Subcutaneous abdominal adipose tissue (tissue), 5 donors: ENCODE data around the gene NUP210.
"Not testable (repeated sequence)": the region's sequence is repeated elsewhere in the genome, so short reads cannot be mapped to it uniquely, and the experiment has no call there.

ENCODE experiments used
- H3K27ac ChIP-seq: one replicate; pipeline ENCODE4 v1.7.0; 2013; ENCODE audit warnings: low read depth, mild to moderate bottlenecking, inconsistent platforms, low read length, moderate library complexity
- H3K27me3 ChIP-seq, 5 donors: one replicate each; pipeline ENCODE4 v1.7.0; 2013; ENCODE audit warnings: low read length in 5 of 5, inconsistent platforms in 1 of 5; ENCODE audit not compliant: control insufficient read depth in 5 of 5, insufficient read depth in 4 of 5
- H3K36me3 ChIP-seq, 5 donors: one replicate each; pipeline ENCODE4 v1.7.0; 2013; ENCODE audit warnings: low read length in 5 of 5; ENCODE audit not compliant: control insufficient read depth in 5 of 5, insufficient read depth in 5 of 5
- H3K4me1 ChIP-seq, 5 donors: one replicate each; pipeline ENCODE4 v1.7.0; 2013; ENCODE audit warnings: low read length in 5 of 5, mild to moderate bottlenecking in 3 of 5, moderate library complexity in 1 of 5; ENCODE audit not compliant: control insufficient read depth in 5 of 5, insufficient read depth in 5 of 5
- H3K4me3 ChIP-seq, 5 donors: one replicate each; pipeline ENCODE4 v1.7.0; 2013; ENCODE audit warnings: low read length in 5 of 5, low read depth in 1 of 5
- H3K9ac ChIP-seq, 5 donors: one replicate each; pipeline ENCODE4 v1.7.0; 2013; ENCODE audit warnings: low read length in 5 of 5, mild to moderate bottlenecking in 4 of 5, moderate library complexity in 3 of 5
- H3K9me3 ChIP-seq, 5 donors: one replicate each; pipeline ENCODE4 v1.7.0; 2013; ENCODE audit warnings: low read length in 5 of 5; ENCODE audit not compliant: control insufficient read depth in 5 of 5
- donor health status: healthy.
- donor health status: healthy.
- donor health status: healthy.
- donor health status: healthy.
- donor health status: healthy.

The NUP210 gene

GRCh38 chr3:13459605-13460340 is 39.7 kb upstream of the NUP210 start:
- Histone ChIP-seq H3K4me3 (no peak overlapping the region), H3K9ac (no peak overlapping the region), H3K27ac (no peak overlapping the region), H3K4me1 (peaks cover 0 to 8% (median 0%) of the 10 kb centered on the region in 5 donors), H3K27me3 (peaks cover 0 to 15% (median 3%) of the 10 kb centered on the region in 5 donors), H3K9me3 (no peaks in the 10 kb centered on the region), H3K36me3 (no peaks in the 10 kb centered on the region)

- H3K9ac ChIP-seq: no peak overlapping the region
- H3K27me3 ChIP-seq: peaks cover 0 to 15% (median 0%) of the 10 kb centered on the region in 5 donors
- H3K36me3 ChIP-seq: no peaks in the 10 kb centered on the region
- no peak overlapping the region for H3K27ac ChIP-seq
- H3K9me3 ChIP-seq: no peaks in the 10 kb centered on the region
- H3K4me1 ChIP-seq: peaks cover 0 to 4% (median 1%) of the 10 kb centered on the region in 5 donors
- no peak overlapping the region for H3K4me3 ChIP-seq
These were observed 37.5 kb upstream of the NUP210 start for GRCh38 chr3:13457593-13457992.

- H3K9ac ChIP-seq: no peak overlapping the region
- H3K4me1 ChIP-seq: peaks cover 0 to 16% (median 11%) of the 10 kb centered on the region in 5 donors
- no peaks in the 10 kb centered on the region for H3K36me3 ChIP-seq
- no peaks in the 10 kb centered on the region for H3K9me3 ChIP-seq
- no peak overlapping the region for H3K27ac ChIP-seq
- peaks cover 0 to 4% (median 0%) of the 10 kb centered on the region in 5 donors for H3K27me3 ChIP-seq
- H3K4me3 ChIP-seq: no peak overlapping the region
These were observed 35.5 kb upstream of the NUP210 start for GRCh38 chr3:13455644-13456043.

GRCh38 chr3:13452490-13453335 is 32.6 kb upstream of the NUP210 start:
- H3K9me3 ChIP-seq: no peaks in the 10 kb centered on the region
- peaks cover 0 to 16% (median 11%) of the 10 kb centered on the region in 5 donors for H3K4me1 ChIP-seq
- peak overlapping the region; percentile 67 to 81 (median 78) for H3K4me3 ChIP-seq
- peak overlapping the region in 1 of 5 donors; percentile 75 for H3K9ac ChIP-seq
- H3K27me3 ChIP-seq: no peaks in the 10 kb centered on the region
- peak overlapping the region; percentile 90 for H3K27ac ChIP-seq
- H3K36me3 ChIP-seq: no peaks in the 10 kb centered on the region

- Histone ChIP-seq H3K9me3 (no peaks in the 10 kb centered on the region), H3K27me3 (no peaks in the 10 kb centered on the region), H3K27ac (peak overlapping the region; percentile 90), H3K4me3 (peak overlapping the region; percentile 77 to 81 (median 80)), H3K36me3 (no peaks in the 10 kb centered on the region), H3K9ac (peak overlapping the region; percentile 56 to 79 (median 68)), H3K4me1 (peaks cover 0 to 16% (median 11%) of the 10 kb centered on the region in 5 donors)
These were observed 31.2 kb upstream of the NUP210 start for GRCh38 chr3:13451301-13451673.

- H3K27ac ChIP-seq, H3K9ac ChIP-seq, H3K4me1 ChIP-seq, H3K4me3 ChIP-seq, H3K27me3 ChIP-seq, H3K36me3 ChIP-seq, H3K9me3 ChIP-seq: not testable (repeated sequence)
These were observed 22.8 kb upstream of the NUP210 start for GRCh38 chr3:13442882-13443281.

- no peak overlapping the region for H3K4me3 ChIP-seq
- no peak overlapping the region for H3K27ac ChIP-seq
- H3K36me3 ChIP-seq: no peaks in the 10 kb centered on the region
- no peak overlapping the region for H3K9ac ChIP-seq
- no peaks in the 10 kb centered on the region for H3K4me1 ChIP-seq
- no peaks in the 10 kb centered on the region for H3K9me3 ChIP-seq
- no peaks in the 10 kb centered on the region for H3K27me3 ChIP-seq
These were observed 20.2 kb upstream of the NUP210 start for GRCh38 chr3:13440204-13440817.

GRCh38 chr3:13436213-13436612 is 16.1 kb upstream of the NUP210 start:
- H3K4me1 ChIP-seq, H3K9ac ChIP-seq, H3K4me3 ChIP-seq, H3K36me3 ChIP-seq, H3K27ac ChIP-seq, H3K27me3 ChIP-seq, H3K9me3 ChIP-seq: not testable (repeated sequence)

- H3K4me1 ChIP-seq: no peaks in the 10 kb centered on the region
- H3K9me3 ChIP-seq: peaks cover 0 to 4% (median 0%) of the 10 kb centered on the region in 5 donors
- H3K9ac ChIP-seq: no peak overlapping the region
- no peak overlapping the region for H3K27ac ChIP-seq
- no peaks in the 10 kb centered on the region for H3K27me3 ChIP-seq
- no peak overlapping the region for H3K4me3 ChIP-seq
- no peaks in the 10 kb centered on the region for H3K36me3 ChIP-seq
These were observed 13.8 kb upstream of the NUP210 start for GRCh38 chr3:13433912-13434311.

GRCh38 chr3:13432093-13432492 is 12.0 kb upstream of the NUP210 start:
- no peak overlapping the region for H3K4me3 ChIP-seq
- H3K4me1 ChIP-seq: no peaks in the 10 kb centered on the region
- H3K9ac ChIP-seq: no peak overlapping the region
- H3K27me3 ChIP-seq: no peaks in the 10 kb centered on the region
- no peak overlapping the region for H3K27ac ChIP-seq
- peaks cover 0 to 4% (median 0%) of the 10 kb centered on the region in 5 donors for H3K9me3 ChIP-seq
- no peaks in the 10 kb centered on the region for H3K36me3 ChIP-seq
